ENCODE data around the gene RBM47.

Gene RBM47

GRCh38 chr4:40572692-40573310, 56.9 kb downstream of the RBM47 start:
- H3K4me3 ChIP-seq (ENCODE audit: low read length in 2 of 2), result no peak overlapping the region
- no peak overlapping the region for H2BK15ac ChIP-seq (ENCODE audit: low read length)
- H3K4me1 ChIP-seq (ENCODE audit: control insufficient read depth in 2 of 2, insufficient read depth in 1 of 2, low read depth in 1 of 2, low read length in 2 of 2), result peaks cover 0 to 6% of the 10 kb centered on the region in 2 donors
- no peak overlapping the region for H3K4me2 ChIP-seq (ENCODE audit: insufficient read depth, low read length, poor library complexity, severe bottlenecking)
- H3K27ac ChIP-seq (replicated peaks; ENCODE audit: low read length), result no peak overlapping the region
- H4K8ac ChIP-seq (ENCODE audit: low read depth, low read length), result no peak overlapping the region
- no peak overlapping the region for H2BK120ac ChIP-seq (ENCODE audit: low read depth, low read length)
- H3K9ac ChIP-seq (ENCODE audit: low read depth, low read length, poor library complexity), result no peak overlapping the region
- no peaks in the 10 kb centered on the region for H3K36me3 ChIP-seq (replicated peaks in 1 of 2; ENCODE audit: control insufficient read depth in 2 of 2, insufficient read depth in 2 of 2, low read length in 2 of 2)
- no peak for DNase-seq (ENCODE audit: low spot score)
- H2BK12ac ChIP-seq (ENCODE audit: low read length), result no peak overlapping the region
- no peak overlapping the region for H2AK5ac ChIP-seq (ENCODE audit: low read depth, low read length)
- H3K27me3 ChIP-seq (ENCODE audit: control insufficient read depth in 3 of 3, insufficient read depth in 3 of 3, low read depth in 1 of 3, low read length in 3 of 3), result no peaks in the 10 kb centered on the region
- H3K23ac ChIP-seq (ENCODE audit: low read depth, low read length, poor library complexity), result no peak overlapping the region
- H3K4ac ChIP-seq (ENCODE audit: low read length), result no peak overlapping the region
- no CpG with 5 or more reads among the region's 7 CpGs for WGBS, 2 donors (ENCODE audit: extremely low coverage in 2 of 2, insufficient read length in 2 of 2, insufficient replicate concordance in 1 of 2)
- H3K14ac ChIP-seq (ENCODE audit: low read length), result no peak overlapping the region
- no peak overlapping the region for H2BK5ac ChIP-seq (ENCODE audit: low read length)
- no peaks in the 10 kb centered on the region for H3K9me3 ChIP-seq (replicated peaks in 1 of 2; ENCODE audit: control insufficient read depth in 2 of 2, insufficient read depth in 1 of 2, low read depth in 1 of 2, low read length in 2 of 2)
- no peak overlapping the region for H3K18ac ChIP-seq (ENCODE audit: low read length)
- H3K79me1 ChIP-seq (ENCODE audit: low read depth, low read length), result no peaks in the 10 kb centered on the region
- H2AFZ ChIP-seq (ENCODE audit: low read length), result no peak overlapping the region
- H4K91ac ChIP-seq (ENCODE audit: low read depth, low read length, poor library complexity), result no peak overlapping the region

- H2AFZ ChIP-seq (ENCODE audit: low read length), result no peak overlapping the region
- H2AK5ac ChIP-seq (ENCODE audit: low read depth, low read length), result no peak overlapping the region
- H3K4me2 ChIP-seq (ENCODE audit: insufficient read depth, low read length, poor library complexity, severe bottlenecking), result no peak overlapping the region
- H3K9me3 ChIP-seq (replicated peaks in 1 of 2; ENCODE audit: control insufficient read depth in 2 of 2, insufficient read depth in 1 of 2, low read depth in 1 of 2, low read length in 2 of 2), result no peaks in the 10 kb centered on the region
- H3K4me1 ChIP-seq (ENCODE audit: control insufficient read depth in 2 of 2, insufficient read depth in 1 of 2, low read depth in 1 of 2, low read length in 2 of 2), result no peaks in the 10 kb centered on the region
- H2BK15ac ChIP-seq (ENCODE audit: low read length), result no peak overlapping the region
- H3K23ac ChIP-seq (ENCODE audit: low read depth, low read length, poor library complexity), result no peak overlapping the region
- H2BK12ac ChIP-seq (ENCODE audit: low read length), result no peak overlapping the region
- no peak overlapping the region for H4K8ac ChIP-seq (ENCODE audit: low read depth, low read length)
- H3K9ac ChIP-seq (ENCODE audit: low read depth, low read length, poor library complexity), result no peak overlapping the region
- no peaks in the 10 kb centered on the region for H3K36me3 ChIP-seq (replicated peaks in 1 of 2; ENCODE audit: control insufficient read depth in 2 of 2, insufficient read depth in 2 of 2, low read length in 2 of 2)
- no peak overlapping the region for H3K27ac ChIP-seq (replicated peaks; ENCODE audit: low read length)
- no peak for DNase-seq (ENCODE audit: low spot score)
- no peak overlapping the region for H3K4me3 ChIP-seq (ENCODE audit: low read length in 2 of 2)
- H3K18ac ChIP-seq (ENCODE audit: low read length), result no peak overlapping the region
- no peak overlapping the region for H2BK120ac ChIP-seq (ENCODE audit: low read depth, low read length)
- H4K91ac ChIP-seq (ENCODE audit: low read depth, low read length, poor library complexity), result no peak overlapping the region
- no peak overlapping the region for H3K14ac ChIP-seq (ENCODE audit: low read length)
- H3K27me3 ChIP-seq (ENCODE audit: control insufficient read depth in 3 of 3, insufficient read depth in 3 of 3, low read depth in 1 of 3, low read length in 3 of 3), result no peaks in the 10 kb centered on the region
- no peak overlapping the region for H2BK5ac ChIP-seq (ENCODE audit: low read length)
- H3K4ac ChIP-seq (ENCODE audit: low read length), result no peak overlapping the region
- H3K79me1 ChIP-seq (ENCODE audit: low read depth, low read length), result no peaks in the 10 kb centered on the region
Observed at GRCh38 chr4:40571208-40571607, 58.5 kb downstream of the RBM47 start.

- no peak overlapping the region for H2AK5ac ChIP-seq (ENCODE audit: low read depth, low read length)
- H3K79me1 ChIP-seq (ENCODE audit: low read depth, low read length), result no peaks in the 10 kb centered on the region
- no peaks in the 10 kb centered on the region for H3K36me3 ChIP-seq (replicated peaks in 1 of 2; ENCODE audit: control insufficient read depth in 2 of 2, insufficient read depth in 2 of 2, low read length in 2 of 2)
- H3K9ac ChIP-seq (ENCODE audit: low read depth, low read length, poor library complexity), result no peak overlapping the region
- no peak overlapping the region for H3K4me3 ChIP-seq (ENCODE audit: low read length in 2 of 2)
- no peaks in the 10 kb centered on the region for H3K9me3 ChIP-seq (replicated peaks in 1 of 2; ENCODE audit: control insufficient read depth in 2 of 2, insufficient read depth in 1 of 2, low read depth in 1 of 2, low read length in 2 of 2)
- H2BK15ac ChIP-seq (ENCODE audit: low read length), result no peak overlapping the region
- no peak overlapping the region for H4K91ac ChIP-seq (ENCODE audit: low read depth, low read length, poor library complexity)
- no CpG with 5 or more reads among the region's 14 CpGs for WGBS, 2 donors (ENCODE audit: extremely low coverage in 2 of 2, insufficient read length in 2 of 2, insufficient replicate concordance in 1 of 2)
- H3K23ac ChIP-seq (ENCODE audit: low read depth, low read length, poor library complexity), result no peak overlapping the region
- H2BK120ac ChIP-seq (ENCODE audit: low read depth, low read length), result no peak overlapping the region
- H3K4me1 ChIP-seq (ENCODE audit: control insufficient read depth in 2 of 2, insufficient read depth in 1 of 2, low read depth in 1 of 2, low read length in 2 of 2), result no peaks in the 10 kb centered on the region
- no peak overlapping the region for H2BK5ac ChIP-seq (ENCODE audit: low read length)
- no peak overlapping the region for H2AFZ ChIP-seq (ENCODE audit: low read length)
- no peak overlapping the region for H3K18ac ChIP-seq (ENCODE audit: low read length)
- no peak overlapping the region for H4K8ac ChIP-seq (ENCODE audit: low read depth, low read length)
- H3K4ac ChIP-seq (ENCODE audit: low read length), result no peak overlapping the region
- no peak overlapping the region for H3K27ac ChIP-seq (replicated peaks; ENCODE audit: low read length)
- no peak overlapping the region for H3K14ac ChIP-seq (ENCODE audit: low read length)
- no peaks in the 10 kb centered on the region for H3K27me3 ChIP-seq (ENCODE audit: control insufficient read depth in 3 of 3, insufficient read depth in 3 of 3, low read depth in 1 of 3, low read length in 3 of 3)
- DNase-seq (ENCODE audit: low spot score), result no peak
- H3K4me2 ChIP-seq (ENCODE audit: insufficient read depth, low read length, poor library complexity, severe bottlenecking), result no peak overlapping the region
- no peak overlapping the region for H2BK12ac ChIP-seq (ENCODE audit: low read length)
Observed at GRCh38 chr4:40570348-40571077, 59.2 kb downstream of the RBM47 start.

- Histone ChIP-seq H3K79me1 (ENCODE audit: low read depth, low read length) (no peaks in the 10 kb centered on the region), H3K23ac (ENCODE audit: low read depth, low read length, poor library complexity) (no peak overlapping the region), H2AK5ac (ENCODE audit: low read depth, low read length) (peak overlapping the region; percentile 15), H3K4me1 (ENCODE audit: control insufficient read depth in 2 of 2, insufficient read depth in 1 of 2, low read depth in 1 of 2, low read length in 2 of 2) (peaks cover 0 to 1% of the 10 kb centered on the region in 2 donors), H3K9me3 (replicated peaks in 1 of 2; ENCODE audit: control insufficient read depth in 2 of 2, insufficient read depth in 1 of 2, low read depth in 1 of 2, low read length in 2 of 2) (no peaks in the 10 kb centered on the region), H2BK12ac (ENCODE audit: low read length) (no peak overlapping the region), H3K4ac (ENCODE audit: low read length) (no peak overlapping the region), H2AFZ (ENCODE audit: low read length) (peak overlapping the region; percentile 62), H2BK5ac (ENCODE audit: low read length) (no peak overlapping the region), H3K27ac (replicated peaks; ENCODE audit: low read length) (no peak overlapping the region), H3K9ac (ENCODE audit: low read depth, low read length, poor library complexity) (no peak overlapping the region), H2BK120ac (ENCODE audit: low read depth, low read length) (no peak overlapping the region), H2BK15ac (ENCODE audit: low read length) (no peak overlapping the region), H3K18ac (ENCODE audit: low read length) (no peak overlapping the region), H4K91ac (ENCODE audit: low read depth, low read length, poor library complexity) (no peak overlapping the region), H3K14ac (ENCODE audit: low read length) (no peak overlapping the region), H4K8ac (ENCODE audit: low read depth, low read length) (no peak overlapping the region), H3K36me3 (replicated peaks in 1 of 2; ENCODE audit: control insufficient read depth in 2 of 2, insufficient read depth in 2 of 2, low read length in 2 of 2) (no peaks in the 10 kb centered on the region), H3K27me3 (ENCODE audit: control insufficient read depth in 3 of 3, insufficient read depth in 3 of 3, low read depth in 1 of 3, low read length in 3 of 3) (no peaks in the 10 kb centered on the region), H3K4me3 (ENCODE audit: low read length in 2 of 2) (no peak overlapping the region), H3K4me2 (ENCODE audit: insufficient read depth, low read length, poor library complexity, severe bottlenecking) (no peak overlapping the region)
- no CpG with 5 or more reads among the region's 5 CpGs for WGBS, 2 donors (ENCODE audit: extremely low coverage in 2 of 2, insufficient read length in 2 of 2, insufficient replicate concordance in 1 of 2)
- no peak for DNase-seq (ENCODE audit: low spot score)
Observed at GRCh38 chr4:40564815-40565483, 64.7 kb downstream of the RBM47 start.

Data from neuronal stem cell (in vitro differentiated cells).